HG03565 (cell line): Measurements from ENCODE around the gene SPATA2L.
A peak's percentile ranks its signal among the peaks of the same experiment; 100 is the strongest.
"Not testable (repeated sequence)": the region's sequence is repeated elsewhere in the genome, so short reads cannot be mapped to it uniquely, and the experiment has no call there.

Source experiments
- ATAC-seq: cut with Tn5 transposase; IDR thresholded peaks from one replicate; pipeline ENCODE4 v1.9.1; 2021; ENCODE audit warnings: mild to moderate bottlenecking, moderate library complexity; ENCODE audit not compliant: unreplicated experiment

SPATA2L gene

DNA sequence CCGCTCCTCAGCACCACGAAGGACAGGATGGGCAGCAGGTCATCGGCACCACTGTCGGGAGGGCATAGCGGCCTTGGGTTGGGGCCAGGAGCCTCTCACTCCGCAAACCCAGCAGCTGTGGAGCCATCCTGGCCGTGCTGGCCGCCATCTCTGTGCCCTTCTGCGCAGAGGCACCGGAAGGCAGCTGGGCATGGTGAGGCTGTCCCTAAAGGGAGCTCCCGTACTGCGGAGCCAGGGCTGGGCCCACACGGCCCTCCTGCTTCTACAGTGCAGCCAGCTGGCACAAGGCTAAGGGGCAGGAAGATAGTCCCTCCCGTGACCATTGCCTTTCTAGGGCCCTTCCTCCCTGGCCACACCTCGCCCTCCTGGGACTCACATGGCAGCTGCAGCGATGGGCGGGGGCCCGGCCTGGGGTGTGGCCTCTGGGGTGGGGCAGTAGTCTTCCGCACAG, 7.0 kb upstream of the SPATA2L start:
- ATAC-seq: no peak

DNA sequence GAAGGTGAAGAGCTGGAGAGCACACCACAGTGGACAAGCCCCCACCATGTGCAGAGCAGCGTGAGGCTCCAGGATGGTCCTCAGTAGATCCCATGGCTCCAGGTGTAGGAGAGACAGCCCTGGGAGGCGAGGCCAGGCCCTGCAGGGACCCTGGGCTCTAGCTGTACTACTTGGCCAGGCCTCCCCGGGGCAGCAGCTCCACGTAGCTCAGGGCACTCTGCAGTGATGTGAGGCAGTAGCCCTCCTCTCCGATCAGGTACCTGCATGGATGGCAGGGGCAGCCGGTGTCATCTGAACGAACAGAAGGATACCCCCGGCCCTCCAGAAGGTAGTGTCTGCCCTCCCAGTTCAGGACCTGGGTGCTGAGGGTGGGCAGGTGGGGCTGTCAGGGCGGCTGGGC, 6.2 kb upstream of the SPATA2L start:
- ATAC-seq: no peak

DNA sequence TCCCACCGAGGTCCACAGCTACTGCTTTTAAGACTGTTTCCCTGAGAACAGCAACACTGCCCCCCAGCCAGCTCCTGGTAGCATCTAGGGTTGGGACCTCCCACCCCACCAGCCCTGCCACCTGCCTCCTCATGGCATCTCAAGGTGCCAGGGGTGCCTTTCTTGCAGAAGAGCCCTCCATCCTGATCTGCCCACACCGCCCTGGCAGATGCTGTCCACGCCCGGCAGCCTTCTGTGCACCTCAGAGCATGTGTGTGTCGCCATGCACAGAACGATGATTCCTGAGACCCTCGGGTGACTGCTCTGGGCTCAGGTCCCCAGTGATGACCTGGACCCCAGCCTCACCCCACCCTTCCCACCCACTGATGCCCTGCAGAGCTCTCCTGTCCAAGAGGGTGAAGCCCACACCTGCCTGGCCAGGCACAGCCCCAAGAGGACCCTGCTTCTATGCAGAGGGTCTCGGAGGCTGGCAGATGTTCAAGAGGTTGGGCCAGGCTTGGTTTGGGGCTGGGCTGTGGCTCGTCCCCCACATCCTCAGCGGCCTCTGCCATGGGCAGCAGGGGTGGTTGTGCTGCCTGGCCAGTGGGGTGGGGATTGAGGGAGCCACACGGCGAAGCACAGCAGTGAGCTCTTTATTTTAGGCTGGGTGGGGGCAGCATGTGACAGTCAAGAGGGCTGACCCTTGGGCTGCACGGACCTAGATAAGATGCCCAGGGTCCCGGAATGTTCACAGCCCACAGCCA, 5.2 kb upstream of the SPATA2L start:
- ATAC-seq: no peak

DNA sequence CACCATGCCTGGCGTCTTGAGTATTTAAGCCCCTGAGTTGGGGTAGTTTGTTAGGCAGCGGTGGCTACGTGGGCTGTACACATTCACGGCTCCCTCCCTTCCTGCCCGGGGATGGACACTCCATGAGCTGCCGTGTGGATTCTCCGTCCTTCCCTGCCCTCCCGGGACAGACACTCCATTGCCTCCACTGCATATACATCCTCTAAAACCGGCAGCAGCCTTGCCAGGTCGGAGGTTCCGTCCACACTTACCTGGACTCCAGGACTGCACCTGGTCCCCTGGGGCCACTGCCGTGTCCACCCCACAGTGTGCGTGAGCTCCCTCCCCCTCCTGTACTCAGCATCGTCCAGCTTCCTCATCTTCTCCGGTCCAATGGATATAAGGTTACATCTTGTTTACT, 3.5 kb upstream of the SPATA2L start:
- no peak for ATAC-seq

DNA sequence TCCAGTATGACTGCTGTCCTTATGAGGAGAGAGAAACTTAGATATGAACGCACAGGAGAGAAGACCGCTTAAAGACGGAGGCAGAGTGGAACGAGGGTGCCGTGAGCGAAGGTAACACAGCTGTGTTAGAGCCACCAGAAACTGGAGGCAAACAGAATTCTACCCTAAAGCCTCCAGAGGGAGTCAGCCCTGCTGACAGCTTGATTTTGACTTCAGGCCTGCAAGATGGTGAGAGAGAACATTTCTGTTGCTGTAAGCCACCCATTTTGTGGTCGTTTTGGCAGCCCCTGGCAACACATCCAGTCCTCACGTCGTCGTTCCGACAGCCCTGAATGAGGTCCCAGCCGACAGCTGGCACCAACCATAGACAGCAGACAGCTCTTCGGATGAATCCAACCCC, 2.8 kb upstream of the SPATA2L start:
- no peak for ATAC-seq

DNA sequence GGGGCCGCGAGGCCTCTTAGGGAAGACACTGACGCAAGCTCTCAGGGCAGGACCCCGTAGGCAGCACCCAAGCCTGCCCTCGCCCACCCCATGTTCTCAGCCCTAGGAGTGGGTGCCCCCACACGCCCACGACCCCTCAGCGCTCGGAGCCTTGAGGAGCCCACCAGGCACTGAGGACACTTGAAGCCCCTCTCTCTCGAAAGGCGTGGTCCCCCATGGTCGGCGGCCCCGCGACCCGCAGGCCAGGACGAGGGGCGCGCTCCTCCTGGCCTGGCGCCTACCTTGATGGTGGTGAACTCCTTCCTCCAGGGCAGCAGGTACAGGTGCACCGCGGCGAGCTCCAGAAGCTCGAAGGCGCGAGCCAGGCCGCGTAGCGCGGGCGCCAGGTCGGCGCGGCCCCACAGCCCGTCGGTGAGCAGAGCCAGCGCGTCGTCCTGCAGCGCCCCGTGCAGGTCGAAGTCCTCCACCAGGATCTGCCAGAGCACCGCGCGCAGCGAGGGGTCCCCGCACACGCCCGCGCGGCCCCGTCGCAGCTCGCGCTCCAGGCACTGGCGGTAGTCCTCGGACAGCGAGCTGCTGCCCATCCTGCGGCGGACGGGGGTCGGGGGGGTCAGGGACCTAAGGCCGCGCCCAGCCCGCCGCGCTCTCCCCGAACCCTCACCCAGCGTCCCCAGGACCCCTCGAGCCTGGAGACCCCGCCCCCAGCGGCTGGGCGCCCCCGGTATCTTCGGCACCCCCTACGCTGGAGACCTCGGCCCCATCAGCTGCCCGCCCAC, 668 bp downstream of the SPATA2L start:
- no peak for ATAC-seq

DNA sequence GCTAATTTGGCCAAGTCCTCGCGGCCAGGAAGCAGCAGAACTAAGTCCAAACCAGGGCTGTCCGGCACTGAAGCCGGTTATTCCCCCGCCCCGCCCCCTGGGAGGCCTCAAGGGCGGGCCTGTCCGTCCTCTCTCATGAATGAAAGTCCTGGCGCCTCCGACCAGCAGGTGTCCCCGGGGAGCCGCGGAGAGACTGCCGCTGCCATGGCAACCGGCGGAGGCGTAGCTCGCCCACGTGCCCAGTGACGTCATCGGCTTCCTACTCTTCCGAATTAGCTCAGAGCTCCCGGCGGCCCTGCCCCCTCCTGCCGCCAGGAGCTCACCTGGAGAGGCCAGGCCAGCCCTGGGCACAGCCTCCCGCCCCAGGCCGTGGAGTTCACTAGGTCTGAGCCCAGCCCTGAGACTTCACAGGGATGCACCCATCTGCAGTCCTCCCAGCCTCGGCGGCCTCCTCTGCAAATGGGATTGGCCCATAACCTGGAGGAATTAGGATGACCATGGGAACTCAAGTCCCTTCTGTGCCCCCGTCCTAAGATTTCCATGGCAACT, 1.3 kb downstream of the SPATA2L start:
- peak; percentile 32 for ATAC-seq

DNA sequence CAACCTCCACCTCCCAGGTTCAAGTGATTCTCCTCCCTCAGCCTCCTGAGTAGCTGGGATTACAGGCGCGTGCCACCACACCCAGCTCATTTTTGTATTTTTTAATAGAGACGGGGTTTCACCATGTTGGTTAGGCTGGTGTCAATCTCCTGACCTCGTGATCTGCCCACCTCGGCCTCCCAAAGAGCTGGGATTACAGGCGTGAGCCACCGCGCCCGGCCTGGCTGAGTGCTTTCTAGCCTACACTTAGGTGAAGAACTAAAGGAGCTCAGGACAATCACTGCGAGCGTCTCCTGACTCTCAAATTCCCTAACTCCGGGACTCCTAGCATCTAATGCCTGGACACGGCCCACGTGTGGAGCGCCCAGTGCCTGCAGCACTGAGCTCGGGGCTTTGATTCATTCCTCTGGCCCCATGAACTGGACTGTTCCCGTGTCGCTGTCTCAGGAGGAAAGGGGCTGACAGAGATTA, 1.8 kb downstream of the SPATA2L start:
- not testable (repeated sequence) for ATAC-seq

DNA sequence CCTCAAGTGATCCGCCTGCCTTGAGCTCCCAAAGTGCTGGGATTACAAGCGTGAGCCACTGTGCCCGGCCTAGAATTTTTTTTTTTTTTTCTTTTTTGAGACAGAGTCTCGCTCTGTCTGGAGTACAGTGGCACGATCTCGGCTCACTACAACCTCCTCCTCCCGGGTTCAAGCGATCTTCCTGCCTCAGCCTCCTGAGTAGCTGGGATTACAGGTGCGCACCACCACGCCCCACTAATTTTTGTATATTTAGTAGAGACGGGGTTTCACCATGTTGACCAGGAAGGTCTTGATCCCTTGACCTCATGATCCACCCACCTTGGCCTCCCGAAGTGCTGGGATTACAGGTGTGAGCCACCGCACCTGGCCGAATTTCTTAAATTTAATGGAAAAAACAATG, 2.8 kb downstream of the SPATA2L start:
- ATAC-seq: not testable (repeated sequence)

DNA sequence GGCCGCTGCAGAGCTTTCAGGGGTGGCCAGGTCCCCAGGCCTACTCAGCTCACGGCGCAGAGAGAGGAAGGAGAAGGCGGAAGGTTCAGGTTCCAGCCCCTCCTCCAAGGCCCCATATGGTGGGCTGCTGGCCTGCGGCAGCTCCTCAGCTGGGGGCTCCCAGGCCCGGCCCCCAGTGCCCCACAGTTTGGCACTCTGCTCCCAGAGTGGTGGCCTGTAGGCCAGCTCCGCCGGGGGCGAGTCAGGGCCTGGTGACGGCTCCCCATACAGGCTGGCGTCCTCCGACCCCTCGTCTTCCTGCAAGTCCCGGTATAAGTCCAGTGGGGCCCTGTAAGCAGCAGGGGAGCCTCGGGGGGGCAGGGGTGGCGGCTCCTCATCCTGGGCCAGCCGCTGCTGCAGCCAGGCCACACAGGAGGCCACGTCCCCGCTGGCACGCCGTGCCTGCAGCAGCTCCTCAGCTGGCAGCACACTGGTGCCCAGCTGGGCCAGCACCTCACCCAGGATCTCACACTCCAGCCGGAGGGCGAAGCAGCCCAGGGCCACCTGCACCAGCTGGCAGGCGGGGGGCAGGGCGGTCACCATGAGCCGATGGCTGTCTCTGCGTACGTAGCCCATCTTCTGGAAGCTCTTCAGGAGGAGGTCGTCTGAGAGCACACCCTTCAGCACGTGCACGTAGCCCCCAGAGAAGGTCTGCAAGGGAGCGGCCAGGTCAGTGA, 3.7 kb downstream of the SPATA2L start:
- ATAC-seq: no peak

DNA sequence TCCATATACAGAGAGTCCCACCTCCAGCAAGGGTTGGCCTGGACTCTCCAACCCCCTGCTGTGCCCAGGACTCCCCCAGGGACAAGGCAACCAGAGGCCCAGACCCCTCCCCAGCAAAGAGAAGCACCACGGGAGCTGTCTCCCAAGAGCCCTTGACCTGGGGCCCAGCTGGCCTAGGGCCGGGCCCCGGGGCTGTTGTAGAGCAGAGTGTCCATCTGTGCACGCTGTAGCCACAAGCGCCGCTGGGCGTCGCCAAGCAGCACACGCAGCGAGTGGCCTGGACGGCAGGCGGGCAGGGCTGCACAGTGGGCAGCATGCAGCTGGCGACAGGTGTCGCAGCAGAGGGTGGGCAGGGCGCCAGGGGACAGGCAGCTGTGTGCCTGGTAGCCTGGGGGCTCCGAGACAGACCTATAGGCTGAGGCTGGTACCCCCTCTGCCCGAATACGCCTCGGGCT, 4.3 kb downstream of the SPATA2L start:
- ATAC-seq: no peak

DNA sequence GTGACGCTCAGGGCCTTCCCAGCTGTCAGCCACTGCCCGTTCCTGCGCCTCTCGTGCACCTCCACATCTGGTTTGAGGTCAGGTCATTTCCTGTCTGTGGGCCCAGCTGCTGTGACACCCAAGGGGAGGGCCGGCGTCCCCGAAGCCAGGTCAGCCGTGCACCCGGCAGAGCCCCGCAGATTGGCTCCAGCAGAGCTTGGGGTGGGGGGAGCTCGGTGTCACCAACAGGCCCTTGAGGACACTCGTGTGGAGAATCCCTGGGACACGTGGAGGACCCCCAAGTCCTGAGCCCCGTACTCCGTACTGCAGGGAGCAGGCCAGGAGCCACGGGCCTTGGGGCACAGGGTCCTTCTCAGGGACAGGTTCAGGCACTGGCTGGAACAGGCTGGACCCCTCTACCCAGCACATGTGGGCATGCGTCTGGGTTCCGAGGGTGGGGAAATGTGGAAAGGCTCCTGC, 4.8 kb downstream of the SPATA2L start:
- no peak for ATAC-seq

DNA sequence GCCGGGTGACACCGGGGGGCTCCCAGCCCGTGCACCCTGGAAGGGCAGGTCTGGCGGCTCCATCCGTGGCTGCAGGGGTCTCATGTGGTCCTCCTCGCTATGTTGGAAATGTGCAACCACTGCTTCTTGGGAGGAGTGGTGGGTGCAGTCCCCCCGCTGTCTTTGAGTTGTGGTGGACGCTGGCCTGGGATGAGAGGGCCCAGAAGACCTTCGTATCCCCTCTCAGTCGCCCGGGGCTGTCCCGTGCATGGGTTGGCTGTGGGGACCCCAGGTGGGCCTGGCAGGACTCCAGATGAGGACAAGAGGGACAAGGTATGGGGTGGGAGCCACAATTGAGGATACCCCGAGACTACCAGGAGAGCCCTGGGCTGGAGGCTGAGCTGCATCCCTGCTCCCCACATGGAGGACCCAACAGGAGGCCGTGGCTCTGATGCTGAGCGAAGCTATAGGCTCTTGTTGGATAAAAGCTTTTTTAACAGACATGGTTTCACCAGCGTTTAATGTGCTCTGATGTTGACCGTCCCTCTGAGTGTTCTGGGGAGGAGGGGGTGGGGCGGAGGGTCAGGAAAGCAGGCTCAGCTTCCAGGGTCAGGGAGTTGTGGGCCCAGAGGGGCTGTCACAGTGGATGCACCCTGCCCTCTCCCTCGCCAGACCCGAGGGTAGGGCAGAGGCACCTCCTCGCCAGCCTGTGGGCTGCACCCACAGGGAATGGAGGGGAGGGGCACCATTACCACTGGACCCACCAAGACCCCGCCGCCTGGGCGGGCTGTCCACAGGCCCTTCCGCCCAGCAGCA, 5.4 kb downstream of the SPATA2L start:
- no peak for ATAC-seq

DNA sequence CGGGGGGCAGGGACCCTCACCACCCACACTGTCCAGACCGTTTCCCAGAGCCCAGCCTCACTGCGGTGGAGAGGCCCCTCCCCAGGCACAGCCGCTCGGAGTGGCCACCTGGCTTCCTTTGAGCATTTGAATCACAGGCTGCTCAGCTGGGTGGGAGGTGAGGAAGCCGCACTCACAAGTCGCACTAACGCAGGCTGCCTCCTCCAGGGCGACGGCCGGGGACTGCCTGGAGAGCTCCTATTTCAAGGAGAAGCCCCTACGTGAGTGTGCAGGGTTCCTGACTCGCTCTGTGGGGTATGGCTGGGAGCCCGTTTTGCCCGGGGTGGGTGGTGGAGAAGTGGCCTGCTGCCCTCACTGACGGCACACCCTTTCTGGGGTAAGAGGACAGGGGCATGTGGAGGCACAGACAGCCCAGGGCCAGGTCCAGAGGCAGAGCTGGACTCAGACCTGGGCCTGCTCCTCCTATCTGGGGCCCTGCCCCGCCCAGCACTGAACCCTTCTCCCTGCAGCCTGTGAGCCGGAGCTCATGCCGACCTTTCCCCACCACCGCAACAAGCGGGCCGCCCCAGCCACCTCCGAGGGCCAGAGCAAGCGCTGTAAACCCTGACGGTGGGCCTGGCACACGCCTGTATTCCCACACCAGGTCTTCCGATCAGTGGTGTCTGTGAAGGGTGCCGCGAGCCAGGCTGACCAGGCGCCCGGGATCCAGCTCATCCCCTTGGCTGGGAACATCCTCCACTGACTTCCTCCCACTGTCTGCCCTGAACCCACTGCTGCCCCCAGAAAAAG, 6.2 kb downstream of the SPATA2L start:
- no peak for ATAC-seq

DNA sequence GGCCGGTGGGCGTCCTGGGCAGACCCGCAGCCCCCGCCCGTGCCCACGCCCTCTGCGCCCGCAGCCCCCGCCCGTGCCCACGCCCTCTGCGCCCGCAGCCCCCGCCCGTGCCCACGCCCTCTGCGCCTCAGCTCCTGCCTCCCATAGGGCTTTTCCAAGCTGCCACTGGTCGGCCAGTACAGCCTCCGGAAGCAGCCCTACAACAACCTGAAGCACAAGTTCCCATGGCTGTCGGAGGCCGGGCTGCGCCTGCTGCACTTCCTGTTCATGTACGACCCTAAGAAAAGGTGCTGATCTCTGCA, 6.8 kb downstream of the SPATA2L start:
- ATAC-seq: not testable (repeated sequence)

DNA sequence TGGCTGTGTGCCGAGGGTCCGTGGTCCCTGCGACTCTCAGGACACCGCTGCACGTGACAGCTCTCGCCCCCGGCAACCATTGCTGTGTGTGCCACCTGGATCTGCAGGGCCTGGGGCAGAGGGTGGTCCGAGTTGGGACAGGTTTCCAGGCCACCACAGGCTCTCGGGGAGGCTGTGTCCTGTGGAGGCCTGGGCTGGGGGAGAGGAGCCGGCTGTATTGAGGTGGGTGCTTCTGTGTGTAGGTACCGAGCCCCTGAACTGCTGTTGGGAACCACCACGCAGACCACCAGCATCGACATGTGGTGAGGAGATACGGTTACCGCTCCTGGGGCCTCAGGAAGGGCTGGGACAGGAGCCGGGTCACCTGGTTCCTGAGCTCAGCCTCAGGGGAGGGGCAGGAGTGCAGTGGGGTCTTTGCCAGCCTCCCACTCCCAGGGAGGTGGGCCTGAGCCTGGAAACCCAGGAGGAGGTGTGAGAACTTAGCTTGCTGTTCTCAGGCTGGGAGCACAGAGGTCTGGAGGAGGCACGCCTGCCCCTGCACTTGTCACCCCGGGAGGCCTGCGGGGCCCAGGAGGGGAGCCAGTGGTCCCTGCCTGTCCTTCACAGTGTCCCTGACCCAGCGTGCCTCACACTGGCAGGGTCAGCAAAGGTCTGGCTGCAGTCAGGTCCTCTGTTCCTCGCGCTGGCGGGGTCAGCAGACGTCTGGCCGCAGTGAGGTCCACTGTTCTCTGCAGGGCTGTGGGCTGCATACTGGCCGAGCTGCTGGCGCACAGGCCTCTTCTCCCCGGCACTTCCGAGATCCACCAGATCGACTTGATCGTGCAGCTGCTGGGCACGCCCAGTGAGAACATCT, 7.3 kb downstream of the SPATA2L start:
- no peak for ATAC-seq

DNA sequence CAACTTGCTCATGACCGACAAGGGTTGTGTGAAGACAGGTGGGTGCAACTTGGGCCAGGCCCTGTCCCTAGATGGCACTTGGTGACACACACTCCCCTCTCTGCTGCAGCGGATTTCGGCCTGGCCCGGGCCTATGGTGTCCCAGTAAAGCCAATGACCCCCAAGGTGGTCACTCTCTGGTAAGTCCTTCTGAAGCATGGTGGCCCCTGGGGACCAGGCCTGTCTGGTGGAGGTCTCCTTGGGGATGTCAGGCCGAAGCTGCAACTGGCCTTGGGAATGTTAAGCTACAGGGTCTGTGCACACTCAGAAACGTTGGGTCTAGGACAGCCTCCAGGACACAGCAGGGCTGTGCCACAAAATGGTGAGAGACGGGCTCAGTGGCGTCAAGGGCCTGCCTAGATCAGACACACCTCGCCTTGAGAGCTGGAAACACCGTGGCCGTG, 8.2 kb downstream of the SPATA2L start:
- ATAC-seq: no peak

DNA sequence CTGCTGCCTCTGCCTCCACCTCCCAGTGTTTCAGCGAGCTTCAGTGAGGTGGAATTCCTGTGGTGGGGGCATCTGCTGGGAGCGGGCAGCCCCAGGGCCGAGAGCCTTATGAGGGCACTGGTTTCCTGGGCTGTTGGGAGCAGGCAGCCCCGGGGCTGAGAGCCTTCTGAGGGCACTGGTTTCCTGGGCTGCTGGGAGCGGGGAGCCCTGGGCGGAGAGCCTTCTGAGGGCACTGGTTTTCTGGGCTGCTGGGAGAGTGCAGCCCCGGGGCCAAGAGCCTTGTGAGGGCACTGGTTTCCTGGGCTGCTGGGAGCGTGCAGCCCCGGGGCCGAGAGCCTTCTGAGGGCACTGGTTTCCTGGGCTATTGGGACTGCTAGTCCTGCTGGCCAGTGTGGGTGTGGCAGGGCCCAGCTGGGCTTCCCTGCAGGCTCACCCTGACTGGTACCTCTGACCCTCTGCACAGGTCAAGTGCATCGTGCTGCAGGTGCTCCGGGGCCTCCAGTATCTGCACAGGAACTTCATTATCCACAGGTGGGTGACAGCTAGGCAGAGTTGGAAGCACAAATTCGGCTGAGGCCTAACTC, 9.4 kb downstream of the SPATA2L start:
- no peak for ATAC-seq
